Measurements from ENCODE around the gene TMEM178B.
"Not testable (repeated sequence)": the region's sequence is repeated elsewhere in the genome, so short reads cannot be mapped to it uniquely, and the experiment has no call there.

The TMEM178B gene

DNA sequence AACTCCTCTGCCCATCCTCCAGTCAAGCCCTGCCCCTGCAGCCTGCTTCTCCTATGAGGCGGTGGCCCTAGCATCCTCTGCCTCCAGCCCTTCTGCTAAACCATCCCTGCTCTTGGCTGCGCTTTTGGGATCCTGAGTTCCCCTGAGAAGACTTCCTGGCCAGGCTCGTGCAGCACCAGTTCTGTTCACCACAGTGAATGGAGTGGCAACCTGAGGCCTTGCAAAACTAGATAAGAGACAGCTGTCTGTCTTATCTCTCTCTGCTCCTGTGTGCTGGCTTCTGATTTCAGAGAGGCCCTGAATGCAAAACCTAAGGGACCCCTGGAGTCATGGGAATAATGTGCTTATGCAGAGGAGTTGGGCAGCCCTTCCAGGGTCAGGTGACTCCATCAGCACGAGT, 119.2 kb downstream of the TMEM178B start:
- no peak overlapping the region for H3K27ac ChIP-seq (ENCODE audit: extremely low read depth, low read depth, low read length)
- no peak overlapping the region for H3K4me3 ChIP-seq (ENCODE audit: low read depth, low read length)
- CTCF ChIA-PET: interaction anchor here (0.7 kb wide), 1 partner anchor 339 kb away, joined by 3 read pairs; no protein-coding TSS in a partner anchor
- POLR2A ChIA-PET: no interaction called here
- no peaks in the 10 kb centered on the region for H3K4me1 ChIP-seq (ENCODE audit: control insufficient read depth, insufficient read depth, low read length)
- H3K36me3 ChIP-seq (ENCODE audit: control insufficient read depth in 2 of 2, insufficient read depth in 1 of 2, low read length in 2 of 2): no peaks in the 10 kb centered on the region
- no peaks in the 10 kb centered on the region for H3K9me3 ChIP-seq (ENCODE audit: control insufficient read depth, insufficient read depth, low read depth, low read length)
- TF ChIP-seq, protein P1, sequence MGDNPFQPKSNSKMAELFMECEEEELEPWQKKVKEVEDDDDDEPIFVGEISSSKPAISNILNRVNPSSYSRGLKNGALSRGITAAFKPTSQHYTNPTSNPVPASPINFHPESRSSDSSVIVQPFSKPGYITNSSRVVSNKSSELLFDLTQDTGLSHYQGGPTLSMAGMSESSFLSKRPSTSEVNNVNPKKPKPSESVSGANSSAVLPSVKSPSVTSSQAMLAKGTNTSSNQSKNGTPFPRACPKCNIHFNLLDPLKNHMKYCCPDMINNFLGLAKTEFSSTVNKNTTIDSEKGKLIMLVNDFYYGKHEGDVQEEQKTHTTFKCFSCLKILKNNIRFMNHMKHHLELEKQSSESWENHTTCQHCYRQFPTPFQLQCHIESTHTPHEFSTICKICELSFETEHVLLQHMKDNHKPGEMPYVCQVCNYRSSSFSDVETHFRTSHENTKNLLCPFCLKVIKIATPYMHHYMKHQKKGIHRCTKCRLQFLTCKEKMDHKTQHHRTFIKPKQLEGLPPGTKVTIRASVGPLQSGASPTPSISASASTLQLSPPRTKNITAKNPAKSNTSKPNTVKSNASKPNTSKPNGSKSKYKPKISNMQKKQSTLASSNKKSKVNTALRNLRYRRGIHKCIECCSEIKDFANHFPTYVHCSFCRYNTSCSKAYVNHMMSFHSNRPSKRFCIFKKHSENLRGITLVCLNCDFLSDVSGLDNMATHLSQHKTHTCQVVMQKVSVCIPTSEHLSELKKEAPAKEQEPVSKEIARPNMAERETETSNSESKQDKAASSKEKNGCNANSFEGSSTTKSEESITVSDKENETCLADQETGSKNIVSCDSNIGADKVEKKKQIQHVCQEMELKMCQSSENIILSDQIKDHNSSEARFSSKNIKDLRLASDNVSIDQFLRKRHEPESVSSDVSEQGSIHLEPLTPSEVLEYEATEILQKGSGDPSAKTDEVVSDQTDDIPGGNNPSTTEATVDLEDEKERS (tag by site-specific recombination; IDR thresholded peaks at IDR 0.05): no peak
- TF ChIP-seq ZNF10 (tag by site-specific recombination; IDR thresholded peaks at IDR 0.05) (no peak), GLI2 (tag by site-specific recombination; IDR thresholded peaks at IDR 0.05; ENCODE audit: borderline replicate concordance, low read depth) (no peak), ZNF837 (tag by site-specific recombination; IDR thresholded peaks at IDR 0.05) (no peak), TRIM28 (IDR thresholded peaks at IDR 0.05; ENCODE audit: borderline replicate concordance, low read length) (no peak), ZNF501 (tag by site-specific recombination; IDR thresholded peaks at IDR 0.05) (no peak), ZNF335 (tag by site-specific recombination; conservative IDR thresholded peaks at IDR 0.05) (no peak), ZNF292 (tag by site-specific recombination; IDR thresholded peaks at IDR 0.05; ENCODE audit: borderline replicate concordance, low read depth) (no peak), ZNF48 (tag by site-specific recombination; IDR thresholded peaks at IDR 0.05) (no peak), ZFP3 (tag by site-specific recombination; IDR thresholded peaks at IDR 0.05; ENCODE audit: low read depth) (no peak), EGR2 (tag by site-specific recombination; IDR thresholded peaks at IDR 0.05; ENCODE audit: low read depth) (no peak)
- TF ChIP-seq, protein P2, sequence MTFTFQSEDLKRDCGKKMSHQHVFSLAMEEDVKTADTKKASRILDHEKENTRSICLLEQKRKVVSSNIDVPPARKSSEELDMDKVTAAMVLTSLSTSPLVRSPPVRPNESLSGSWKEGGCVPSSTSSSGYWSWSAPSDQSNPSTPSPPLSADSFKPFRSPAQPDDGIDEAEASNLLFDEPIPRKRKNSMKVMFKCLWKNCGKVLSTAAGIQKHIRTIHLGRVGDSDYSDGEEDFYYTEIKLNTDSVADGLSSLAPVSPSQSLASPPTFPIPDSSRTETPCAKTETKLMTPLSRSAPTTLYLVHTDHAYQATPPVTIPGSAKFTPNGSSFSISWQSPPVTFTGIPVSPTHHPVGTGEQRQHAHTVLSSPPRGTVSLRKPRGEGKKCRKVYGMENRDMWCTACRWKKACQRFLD (tag by site-specific recombination; IDR thresholded peaks at IDR 0.05): no peak
- TF ChIP-seq, protein P3, sequence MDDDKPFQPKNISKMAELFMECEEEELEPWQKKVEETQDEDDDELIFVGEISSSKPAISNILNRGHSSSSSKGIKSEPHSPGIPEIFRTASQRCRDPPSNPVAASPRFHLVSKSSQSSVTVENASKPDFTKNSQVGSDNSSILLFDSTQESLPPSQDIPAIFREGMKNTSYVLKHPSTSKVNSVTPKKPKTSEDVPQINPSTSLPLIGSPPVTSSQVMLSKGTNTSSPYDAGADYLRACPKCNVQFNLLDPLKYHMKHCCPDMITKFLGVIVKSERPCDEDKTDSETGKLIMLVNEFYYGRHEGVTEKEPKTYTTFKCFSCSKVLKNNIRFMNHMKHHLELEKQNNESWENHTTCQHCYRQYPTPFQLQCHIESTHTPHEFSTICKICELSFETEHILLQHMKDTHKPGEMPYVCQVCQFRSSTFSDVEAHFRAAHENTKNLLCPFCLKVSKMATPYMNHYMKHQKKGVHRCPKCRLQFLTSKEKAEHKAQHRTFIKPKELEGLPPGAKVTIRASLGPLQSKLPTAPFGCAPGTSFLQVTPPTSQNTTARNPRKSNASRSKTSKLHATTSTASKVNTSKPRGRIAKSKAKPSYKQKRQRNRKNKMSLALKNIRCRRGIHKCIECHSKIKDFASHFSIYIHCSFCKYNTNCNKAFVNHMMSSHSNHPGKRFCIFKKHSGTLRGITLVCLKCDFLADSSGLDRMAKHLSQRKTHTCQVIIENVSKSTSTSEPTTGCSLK (tag by site-specific recombination; IDR thresholded peaks at IDR 0.05): no peak

DNA sequence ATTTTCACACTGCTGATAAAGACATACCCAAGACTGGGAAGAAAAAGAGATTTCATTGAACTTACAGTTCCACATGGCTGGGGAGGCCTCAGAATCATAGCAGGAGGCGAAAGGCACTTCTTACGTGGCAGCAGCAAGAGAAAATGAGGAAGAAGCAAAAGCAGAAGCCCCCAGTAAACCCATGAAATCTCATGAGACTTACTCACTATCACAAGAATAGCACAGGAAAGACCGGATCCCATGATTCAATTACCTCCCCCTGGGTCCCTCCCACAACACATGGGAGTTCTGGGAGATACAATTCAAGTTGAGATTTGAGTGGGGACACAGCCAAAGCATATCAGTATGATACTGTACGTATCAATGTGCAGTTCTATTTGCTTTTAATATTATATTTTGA, 121.9 kb downstream of the TMEM178B start:
- H3K4me1 ChIP-seq (ENCODE audit: control insufficient read depth, insufficient read depth, low read length); CTCF ChIA-PET; POLR2A ChIA-PET: not testable (repeated sequence)

DNA sequence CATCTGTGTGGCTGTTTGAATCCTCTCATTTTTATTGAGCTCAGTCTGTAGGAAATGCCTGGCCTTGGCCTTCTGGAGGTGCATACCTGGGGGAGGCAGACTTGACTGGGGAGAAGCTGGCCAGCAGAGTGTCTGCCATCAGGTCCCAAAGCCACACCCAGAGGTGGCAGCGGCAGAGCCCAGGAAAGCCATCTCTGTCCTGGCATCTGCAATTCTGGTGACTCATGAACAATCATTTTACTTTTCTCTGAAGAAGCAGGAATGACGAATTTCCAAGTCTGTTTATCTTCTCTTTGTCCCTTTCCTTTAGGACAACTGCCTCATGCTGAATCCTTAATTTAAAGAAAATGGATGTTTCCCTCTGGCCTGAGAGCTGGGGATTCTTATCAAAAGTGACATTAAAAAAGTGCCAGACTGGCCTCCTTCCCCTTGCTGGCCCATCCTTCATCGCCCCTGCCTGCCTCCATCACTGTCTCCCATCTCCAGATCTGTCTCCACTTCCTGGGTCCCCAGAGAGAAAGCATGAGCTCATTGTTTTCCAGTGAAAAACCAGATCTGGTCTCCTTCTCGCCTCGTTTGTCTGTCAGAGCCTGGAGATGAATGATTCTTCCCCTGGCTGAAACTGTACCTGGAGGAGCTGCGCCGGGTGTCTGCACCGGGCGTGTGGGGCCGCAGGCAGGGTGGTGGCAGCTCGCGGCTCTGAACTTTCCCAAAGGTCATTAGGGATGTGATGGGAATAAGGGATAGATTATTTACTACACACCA, 124.5 kb downstream of the TMEM178B start:
- CTCF ChIA-PET: interaction anchor here (0.6 kb wide), 2 partner anchors 16 to 408 kb away, joined by 3 read pairs; no protein-coding TSS in a partner anchor
- H3K4me1 ChIP-seq (ENCODE audit: control insufficient read depth, insufficient read depth, low read length): no peaks in the 10 kb centered on the region
- H3K27ac ChIP-seq (ENCODE audit: extremely low read depth, low read depth, low read length): no peak overlapping the region
- H3K9me3 ChIP-seq (ENCODE audit: control insufficient read depth, insufficient read depth, low read depth, low read length): no peaks in the 10 kb centered on the region
- POLR2A ChIA-PET: no interaction called here
- H3K36me3 ChIP-seq (ENCODE audit: control insufficient read depth in 2 of 2, insufficient read depth in 1 of 2, low read length in 2 of 2): no peaks in the 10 kb centered on the region
- no peak overlapping the region for H3K4me3 ChIP-seq (ENCODE audit: low read depth, low read length)
- TF ChIP-seq ZBTB17 (tag by site-specific recombination; IDR thresholded peaks at IDR 0.05): peak; percentile 59
- no peak for TF ChIP-seq ZNF121 (tag by site-specific recombination; IDR thresholded peaks at IDR 0.05)
- TF ChIP-seq, protein P4, sequence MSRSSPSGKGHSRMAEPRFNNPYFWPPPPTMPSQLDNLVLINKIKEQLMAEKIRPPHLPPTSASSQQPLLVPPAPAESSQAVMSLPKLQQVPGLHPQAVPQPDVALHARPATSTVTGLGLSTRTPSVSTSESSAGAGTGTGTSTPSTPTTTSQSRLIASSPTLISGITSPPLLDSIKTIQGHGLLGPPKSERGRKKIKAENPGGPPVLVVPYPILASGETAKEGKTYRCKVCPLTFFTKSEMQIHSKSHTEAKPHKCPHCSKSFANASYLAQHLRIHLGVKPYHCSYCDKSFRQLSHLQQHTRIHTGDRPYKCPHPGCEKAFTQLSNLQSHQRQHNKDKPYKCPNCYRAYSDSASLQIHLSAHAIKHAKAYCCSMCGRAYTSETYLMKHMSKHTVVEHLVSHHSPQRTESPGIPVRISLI (tag by site-specific recombination; IDR thresholded peaks at IDR 0.05): no peak
- TF ChIP-seq, protein P5, sequence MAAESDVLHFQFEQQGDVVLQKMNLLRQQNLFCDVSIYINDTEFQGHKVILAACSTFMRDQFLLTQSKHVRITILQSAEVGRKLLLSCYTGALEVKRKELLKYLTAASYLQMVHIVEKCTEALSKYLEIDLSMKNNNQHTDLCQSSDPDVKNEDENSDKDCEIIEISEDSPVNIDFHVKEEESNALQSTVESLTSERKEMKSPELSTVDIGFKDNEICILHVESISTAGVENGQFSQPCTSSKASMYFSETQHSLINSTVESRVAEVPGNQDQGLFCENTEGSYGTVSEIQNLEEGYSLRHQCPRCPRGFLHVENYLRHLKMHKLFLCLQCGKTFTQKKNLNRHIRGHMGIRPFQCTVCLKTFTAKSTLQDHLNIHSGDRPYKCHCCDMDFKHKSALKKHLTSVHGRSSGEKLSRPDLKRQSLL (tag by site-specific recombination; IDR thresholded peaks at IDR 0.05): peak; percentile 54; the same call in 1 of the 2 replicates
- TF ChIP-seq, protein P6, sequence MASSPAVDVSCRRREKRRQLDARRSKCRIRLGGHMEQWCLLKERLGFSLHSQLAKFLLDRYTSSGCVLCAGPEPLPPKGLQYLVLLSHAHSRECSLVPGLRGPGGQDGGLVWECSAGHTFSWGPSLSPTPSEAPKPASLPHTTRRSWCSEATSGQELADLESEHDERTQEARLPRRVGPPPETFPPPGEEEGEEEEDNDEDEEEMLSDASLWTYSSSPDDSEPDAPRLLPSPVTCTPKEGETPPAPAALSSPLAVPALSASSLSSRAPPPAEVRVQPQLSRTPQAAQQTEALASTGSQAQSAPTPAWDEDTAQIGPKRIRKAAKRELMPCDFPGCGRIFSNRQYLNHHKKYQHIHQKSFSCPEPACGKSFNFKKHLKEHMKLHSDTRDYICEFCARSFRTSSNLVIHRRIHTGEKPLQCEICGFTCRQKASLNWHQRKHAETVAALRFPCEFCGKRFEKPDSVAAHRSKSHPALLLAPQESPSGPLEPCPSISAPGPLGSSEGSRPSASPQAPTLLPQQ (tag by site-specific recombination; IDR thresholded peaks at IDR 0.05): no peak
- no peak for TF ChIP-seq ZNF175 (tag by site-specific recombination; IDR thresholded peaks at IDR 0.05)
- no peak for TF ChIP-seq ZSCAN30 (tag by site-specific recombination; IDR thresholded peaks at IDR 0.05)

More for the DNA sequence above, 121.9 kb downstream of the TMEM178B start:
- H3K27ac ChIP-seq (ENCODE audit: extremely low read depth, low read depth, low read length); H3K36me3 ChIP-seq (ENCODE audit: control insufficient read depth in 2 of 2, insufficient read depth in 1 of 2, low read length in 2 of 2); H3K9me3 ChIP-seq (ENCODE audit: control insufficient read depth, insufficient read depth, low read depth, low read length); H3K4me3 ChIP-seq (ENCODE audit: low read depth, low read length): not testable (repeated sequence)
